AG04449 (cell line): ENCODE data around the gene RASSF10.
"Not testable (repeated sequence)": the region's sequence is repeated elsewhere in the genome, so short reads cannot be mapped to it uniquely, and the experiment has no call there.

ENCODE experiments used
- CTCF ChIA-PET: fragments of 350-600 bp; formaldehyde crosslinking; extraction: SDS; loops from one replicate; lab custom pipeline; 2021; ENCODE audit warnings: antibody characterized with exemption; lab: Yijun Ruan, JAX
- POLR2A ChIA-PET: fragments of 400-600, 350-600 bp; formaldehyde crosslinking; extraction: SDS; loops from one replicate; lab custom pipeline; 2020; ENCODE audit warnings: antibody characterized with exemption, inconsistent platforms; lab: Yijun Ruan, JAX
- DNase-seq: peaks from one replicate; pipeline ENCODE4 v3.0.0-alpha.2; 2010; ENCODE audit warnings: low read depth, low spot score
- H3K4me3 ChIP-seq: 2 replicates; pipeline ENCODE4 v1.5.1; 2011; ENCODE audit warnings: low read depth, mild to moderate bottlenecking, control low read depth, low read length
- CTCF ChIP-seq: IDR thresholded peaks from one replicate; pipeline ENCODE4 v1.5.1; 2011; ENCODE audit warnings: mild to moderate bottlenecking, moderate library complexity, low read length, control low read depth, inconsistent platforms; ENCODE audit not compliant: insufficient read depth; ENCODE audit errors: missing control alignments

RASSF10 gene

GRCh38 chr11:13040969-13041561 lies 31.9 kb downstream of the RASSF10 start:
- TF ChIP-seq CTCF = no peak
- ChIA-PET POLR2A (no interaction called here), CTCF (interaction anchor here (0.9 kb wide), 1 partner anchor 77 kb away, joined by 3 read pairs; no protein-coding TSS in a partner anchor)
- H3K4me3 ChIP-seq = no peak overlapping the region
- no peak for DNase-seq

- DNase-seq = no peak
- H3K4me3 ChIP-seq = no peak overlapping the region
- CTCF ChIA-PET = no interaction called here
- TF ChIP-seq CTCF = no peak
- POLR2A ChIA-PET = no interaction called here
Measured at GRCh38 chr11:13042873-13043342, 33.8 kb downstream of the RASSF10 start.

DNA sequence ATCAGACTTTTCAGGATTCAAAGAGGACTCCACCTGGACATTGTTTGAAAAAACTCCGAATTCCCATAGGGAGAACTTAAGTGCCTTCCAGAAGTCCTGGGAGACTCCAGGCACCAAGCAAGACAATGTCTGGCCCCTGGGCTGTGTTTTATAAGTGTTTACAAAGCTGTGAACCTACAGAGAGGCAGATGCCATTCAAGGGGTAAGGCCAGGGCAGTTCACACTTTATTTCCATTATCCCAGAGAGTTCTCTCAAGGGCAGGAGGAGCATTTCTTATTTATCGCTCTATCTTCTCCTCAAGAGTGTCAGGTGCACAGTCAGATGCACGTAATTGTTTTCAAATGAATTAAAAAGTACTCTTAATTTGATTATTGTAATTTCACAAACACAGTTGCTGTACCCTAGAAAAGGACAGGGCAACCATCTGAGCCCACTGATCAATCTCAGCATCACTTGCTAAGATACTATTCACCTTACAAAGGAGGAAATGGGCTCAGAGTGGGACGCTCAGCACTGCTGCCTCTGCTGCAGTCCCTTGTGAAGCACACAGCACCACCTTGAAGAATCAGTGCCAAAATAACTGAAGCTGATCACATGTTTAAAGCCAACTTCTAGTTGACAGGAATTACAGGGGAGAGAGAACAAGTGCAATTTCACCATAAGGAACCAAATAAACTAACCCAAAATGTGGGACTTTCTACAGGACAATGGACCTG lies 35.0 kb downstream of the RASSF10 start:
- ChIA-PET POLR2A (no interaction called here), CTCF (no interaction called here)

GRCh38 chr11:13045089-13045488 lies 36.0 kb downstream of the RASSF10 start:
- DNase-seq, H3K4me3 ChIP-seq, POLR2A ChIA-PET, CTCF ChIA-PET: not testable (repeated sequence)

More for the DNA sequence above, 35.0 kb downstream of the RASSF10 start:
- no peak for TF ChIP-seq CTCF
- H3K4me3 ChIP-seq = no peak overlapping the region
- DNase-seq = no peak

DNA sequence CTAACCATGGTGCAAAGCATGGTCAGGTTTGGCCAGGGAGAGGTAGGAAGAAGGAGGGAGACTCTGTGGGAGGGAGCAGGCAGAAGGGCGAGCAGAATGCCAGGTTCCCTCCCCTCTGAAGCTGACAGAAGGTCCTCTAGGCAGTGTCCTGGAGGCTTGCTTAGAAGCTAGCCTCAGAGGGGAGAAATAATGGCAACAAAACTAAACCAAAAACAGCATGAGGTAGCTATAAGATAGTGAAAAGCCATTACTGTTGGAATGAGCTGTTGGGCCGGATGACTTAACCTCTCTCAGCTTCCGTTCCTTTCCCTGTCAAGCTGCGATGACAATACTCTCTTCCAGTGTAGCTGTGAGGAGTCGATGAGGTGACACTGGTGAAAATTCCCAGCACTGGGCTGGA lies 36.6 kb downstream of the RASSF10 start:
- TF ChIP-seq CTCF = no peak
- H3K4me3 ChIP-seq = no peak overlapping the region
- DNase-seq = no peak
- ChIA-PET POLR2A (no interaction called here), CTCF (interaction anchor here (1.0 to 1.1 kb wide), 2 partner anchors 10 to 16 kb away, joined by 3 read pairs; no protein-coding TSS in a partner anchor)

DNA sequence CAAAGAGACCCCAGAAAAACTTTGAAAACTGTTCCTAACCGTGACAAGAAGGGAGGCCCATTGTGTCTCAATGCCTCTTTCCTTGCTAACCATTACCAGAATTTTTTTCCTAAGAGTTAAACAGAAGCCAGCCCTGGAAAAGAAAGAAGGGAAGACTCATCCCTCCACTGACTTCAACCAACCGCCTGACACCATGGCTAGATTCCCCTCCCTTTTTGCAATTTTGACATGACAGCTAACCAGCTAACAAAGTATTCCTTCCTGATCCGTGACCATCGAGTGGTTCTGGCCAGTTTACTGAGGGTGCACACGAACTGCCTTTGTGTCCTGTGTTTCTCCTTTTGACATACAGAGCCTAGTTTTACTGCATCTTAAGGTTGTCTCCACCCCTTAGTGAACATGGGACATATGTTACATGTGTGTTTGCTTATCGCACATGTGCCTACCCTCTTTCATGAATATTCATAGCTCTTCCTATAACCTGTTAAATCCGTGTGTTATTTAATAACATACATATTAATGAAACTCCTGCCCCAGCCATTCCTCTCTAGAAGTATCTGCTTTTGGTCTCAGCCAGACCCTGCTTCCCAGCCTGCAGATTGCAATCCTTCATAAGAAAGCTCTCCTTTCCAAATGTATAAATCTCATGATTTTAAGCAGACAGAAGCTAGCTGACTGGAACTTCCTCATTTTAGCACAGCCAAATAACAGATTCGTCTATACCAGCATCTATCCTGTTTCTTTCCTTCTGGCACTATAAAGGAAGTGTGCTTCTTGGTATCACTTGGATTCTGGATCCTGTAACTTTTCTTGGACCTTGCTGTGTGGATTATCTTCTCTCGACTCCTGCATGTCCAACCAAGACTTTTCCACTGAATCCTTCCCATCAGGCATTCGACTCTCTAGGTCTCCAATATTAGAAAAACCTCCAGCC lies 37.8 kb downstream of the RASSF10 start:
- no peak overlapping the region for H3K4me3 ChIP-seq
- POLR2A ChIA-PET = no interaction called here
- no peak for DNase-seq
- TF ChIP-seq CTCF = no peak
- CTCF ChIA-PET = interaction anchor here (1.0 to 1.1 kb wide), 2 partner anchors 9 to 15 kb away, joined by 3 read pairs; no protein-coding TSS in a partner anchor
